ENCODE data around the gene SCD5.

- TF ChIP-seq POLR2AphosphoS5 (IDR thresholded peaks at IDR 0.05) (no peak), POLR2A (IDR thresholded peaks at IDR 0.05) (no peak), CTCF (IDR thresholded peaks at IDR 0.05) (no peak), EP300 (IDR thresholded peaks at IDR 0.05) (no peak)
These were observed 156.3 kb downstream of the SCD5 start for GRCh38 chr4:82642331-82642730.

All from upper lobe of left lung (tissue), 4 donors.